Subcutaneous adipose tissue (tissue), 4 donors: ENCODE data around the gene FADS3. TPM values are rescaled to one million over a fixed set of nuclear protein-coding genes. Genes with fewer than 3 reads are reported as not detected.

Experiments used
- total RNA-seq, 4 donors: library from RNA; depleted of rRNA; stranded (reverse); fragments of >200 nt; gene quantifications; one replicate each; pipeline ENCODE4 v1.1.0, GENCODE V29; 2016
- TF ChIP-seq, protein P1 (sequence below): fragments of 450-650 bp; IDR thresholded peaks from one replicate; pipeline ENCODE4 v1.5.1; 2016; ENCODE audit warnings: low read depth, mild to moderate bottlenecking, control low read depth, antibody characterized with exemption, moderate library complexity

FADS3 gene
- total RNA-seq, 4 donors from 2014 or later, result 78.5 to 322 (median 136) TPM

DNA sequence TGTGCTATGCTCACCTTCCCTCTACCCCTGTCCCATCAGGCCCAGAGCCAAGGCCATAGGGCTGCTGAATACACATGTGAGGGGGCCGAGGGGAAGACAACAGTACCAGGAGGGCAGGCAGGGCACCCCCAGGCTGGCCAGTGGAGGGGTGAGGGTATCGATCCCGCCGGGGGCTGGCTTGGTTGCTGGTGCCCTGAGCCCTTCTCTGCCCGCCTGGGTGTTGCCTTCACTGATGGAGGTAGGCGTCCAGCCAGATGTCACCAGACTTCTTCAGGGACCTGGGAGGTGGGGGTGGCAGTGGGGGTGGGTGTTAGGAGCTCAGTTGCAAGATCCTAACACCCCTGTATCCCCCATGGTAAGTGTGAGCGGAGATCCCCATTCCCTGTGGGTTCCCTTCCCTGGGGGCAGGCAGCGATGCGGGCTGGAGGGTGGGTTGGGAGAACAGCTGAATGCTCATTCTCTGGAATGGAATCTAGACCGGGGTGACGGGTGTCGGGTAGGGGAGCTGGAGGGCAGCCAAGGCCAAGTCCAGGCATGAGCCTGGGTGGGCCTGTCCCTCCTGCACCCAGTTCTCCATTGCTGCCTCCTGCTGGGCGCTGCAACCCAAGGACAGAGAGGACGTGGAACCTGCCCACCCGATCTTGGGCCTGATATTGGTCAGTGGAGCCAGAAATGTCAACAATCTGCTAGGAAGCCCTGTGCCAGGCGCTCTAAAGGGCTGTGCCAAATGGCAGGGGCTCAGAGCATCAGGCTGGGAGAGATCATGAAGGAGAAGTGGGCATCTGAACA, 17.6 kb downstream of the FADS3 start:
- TF ChIP-seq, protein P1, sequence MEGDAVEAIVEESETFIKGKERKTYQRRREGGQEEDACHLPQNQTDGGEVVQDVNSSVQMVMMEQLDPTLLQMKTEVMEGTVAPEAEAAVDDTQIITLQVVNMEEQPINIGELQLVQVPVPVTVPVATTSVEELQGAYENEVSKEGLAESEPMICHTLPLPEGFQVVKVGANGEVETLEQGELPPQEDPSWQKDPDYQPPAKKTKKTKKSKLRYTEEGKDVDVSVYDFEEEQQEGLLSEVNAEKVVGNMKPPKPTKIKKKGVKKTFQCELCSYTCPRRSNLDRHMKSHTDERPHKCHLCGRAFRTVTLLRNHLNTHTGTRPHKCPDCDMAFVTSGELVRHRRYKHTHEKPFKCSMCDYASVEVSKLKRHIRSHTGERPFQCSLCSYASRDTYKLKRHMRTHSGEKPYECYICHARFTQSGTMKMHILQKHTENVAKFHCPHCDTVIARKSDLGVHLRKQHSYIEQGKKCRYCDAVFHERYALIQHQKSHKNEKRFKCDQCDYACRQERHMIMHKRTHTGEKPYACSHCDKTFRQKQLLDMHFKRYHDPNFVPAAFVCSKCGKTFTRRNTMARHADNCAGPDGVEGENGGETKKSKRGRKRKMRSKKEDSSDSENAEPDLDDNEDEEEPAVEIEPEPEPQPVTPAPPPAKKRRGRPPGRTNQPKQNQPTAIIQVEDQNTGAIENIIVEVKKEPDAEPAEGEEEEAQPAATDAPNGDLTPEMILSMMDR, result no peak

DNA sequence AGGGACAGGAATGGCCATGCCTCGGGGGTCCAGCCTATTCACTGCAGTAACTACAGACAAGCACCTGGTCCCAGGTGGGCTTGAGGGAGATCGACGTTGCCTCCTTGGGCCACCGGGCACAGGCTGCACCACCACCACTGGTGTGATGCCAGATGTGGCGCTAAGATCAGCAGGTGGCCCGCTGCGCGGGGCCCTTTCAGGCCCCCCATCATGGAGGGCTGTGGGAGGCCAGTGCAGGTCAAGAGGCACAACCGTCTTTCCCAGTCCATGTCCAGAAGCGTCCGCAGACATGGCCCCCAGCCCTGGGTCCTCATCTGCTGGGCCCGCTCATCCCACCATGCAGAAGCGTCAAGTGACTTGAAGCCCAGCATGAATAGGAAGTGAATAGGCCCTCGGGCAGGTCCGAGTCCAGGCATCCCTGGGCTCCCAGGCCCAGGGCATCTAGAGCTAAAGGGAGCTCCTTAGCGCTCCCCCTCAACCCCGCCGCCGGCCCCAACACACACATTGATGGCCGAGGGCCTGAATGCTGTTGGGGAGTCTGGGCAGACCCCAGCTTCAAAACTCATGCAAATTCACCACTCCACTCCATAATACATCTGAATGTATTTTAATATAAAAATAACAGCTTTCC, 18.3 kb downstream of the FADS3 start:
- TF ChIP-seq, protein P1, result no peak

DNA sequence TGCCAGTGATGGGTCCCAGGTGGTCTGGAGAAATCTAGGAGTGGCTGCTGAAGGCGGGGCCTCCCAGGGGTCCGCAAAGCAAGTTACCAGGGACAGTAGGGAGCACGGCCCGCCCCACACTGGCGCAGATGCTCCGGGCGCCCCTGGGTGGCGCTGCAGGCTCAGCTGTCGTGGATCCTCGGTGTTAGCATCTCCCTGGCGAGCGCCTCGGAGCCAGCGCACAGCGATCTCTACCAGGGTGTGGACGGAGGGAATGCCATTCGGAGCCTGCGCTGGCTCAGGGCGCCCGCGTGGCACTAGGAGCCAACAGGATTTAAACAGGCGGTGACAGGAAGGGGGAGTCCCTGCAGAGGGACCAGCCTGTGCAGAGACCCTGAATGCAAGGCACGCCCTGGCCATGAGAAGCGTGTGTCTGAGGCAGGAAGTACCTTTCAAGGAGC, 20.2 kb downstream of the FADS3 start:
- TF ChIP-seq, protein P1, result no peak

DNA sequence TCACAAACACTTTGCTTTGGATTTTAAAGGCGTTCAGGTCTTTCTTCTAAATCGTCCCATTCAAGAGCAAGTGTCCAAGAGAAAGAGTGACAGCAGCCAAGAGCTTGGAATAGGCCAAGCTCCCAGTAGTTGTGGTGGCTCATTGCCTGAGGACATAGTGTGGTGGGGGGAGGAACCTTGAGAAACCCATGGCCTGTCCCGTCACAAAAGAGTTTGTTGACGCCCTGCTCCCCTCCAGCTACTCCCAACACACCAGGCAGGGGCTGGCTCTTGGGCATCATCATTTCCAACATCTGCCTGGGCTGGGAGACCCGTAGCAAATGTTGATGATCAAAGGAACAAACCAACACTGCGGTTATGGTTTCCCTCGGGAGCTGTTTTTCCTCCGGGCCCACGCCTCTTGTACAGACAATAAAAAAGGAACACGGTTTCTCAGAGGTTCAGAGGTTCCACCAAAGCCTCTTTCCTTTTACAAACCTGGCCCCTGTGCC, 20.8 kb downstream of the FADS3 start:
- TF ChIP-seq, protein P1, result no peak

DNA sequence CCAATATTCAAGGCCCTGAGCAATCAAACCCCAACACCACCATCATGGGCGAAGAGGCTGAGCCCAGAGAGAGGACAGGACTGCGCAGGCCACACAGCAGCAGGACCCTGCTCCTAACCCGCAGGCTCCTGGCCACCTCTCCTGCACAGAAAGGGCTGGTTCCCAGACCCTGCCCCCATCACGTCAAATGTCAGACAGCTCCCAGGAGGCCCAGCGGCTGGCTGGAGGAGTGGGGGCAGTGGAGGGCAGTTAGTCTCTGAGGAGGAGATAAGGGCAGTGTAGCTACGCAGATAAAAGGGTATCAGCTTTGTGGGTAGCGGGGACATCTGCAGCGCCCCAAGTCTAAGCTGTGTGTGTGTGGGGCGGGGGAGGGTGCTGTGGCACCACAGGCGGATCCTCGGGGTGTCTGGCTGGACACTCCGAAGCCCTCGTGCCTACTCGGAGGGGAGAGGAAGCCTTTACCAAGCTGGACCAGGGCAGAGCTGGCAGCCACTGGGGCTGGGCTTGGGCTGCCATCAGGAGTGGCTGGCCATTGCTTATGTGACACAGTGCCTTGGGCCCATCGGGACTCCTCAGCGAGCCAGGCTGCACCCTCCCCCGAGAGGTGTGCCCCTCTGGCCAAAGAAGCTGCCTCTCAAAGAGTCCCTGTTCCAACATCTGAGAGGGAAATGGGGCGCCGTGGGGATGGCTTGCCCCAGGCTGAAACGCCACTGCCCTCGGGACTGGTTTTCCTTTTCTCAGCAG, 21.5 kb downstream of the FADS3 start:
- TF ChIP-seq, protein P1, result no peak

DNA sequence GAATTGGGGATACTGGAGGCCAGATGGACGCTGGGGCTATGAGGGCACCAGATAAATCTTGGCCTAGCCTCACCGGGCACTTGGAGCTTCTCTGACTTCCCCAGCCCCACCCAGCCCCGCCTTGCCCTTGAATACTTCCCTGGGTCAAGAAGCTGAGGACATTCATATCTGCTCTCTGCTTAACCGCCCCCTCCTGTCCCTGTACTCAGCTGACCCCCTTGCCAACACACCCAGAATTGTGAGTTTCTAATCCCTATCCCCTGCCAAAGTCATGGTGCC, 22.0 kb downstream of the FADS3 start:
- TF ChIP-seq, protein P1, result no peak
